KBM-7 (cell line): ENCODE measurements around the gene BPIFB2.
"Not testable (repeated sequence)": the region's sequence is repeated elsewhere in the genome, so short reads cannot be mapped to it uniquely, and the experiment has no call there.

Source experiments
- DNase-seq: peaks from one replicate; pipeline ENCODE4 v3.0.0-alpha.2; 2015
- in situ Hi-C: fragments of 300-500 bp; cut with MboI; formaldehyde crosslinking; loops from 2 replicates; pipeline ENCODE4 v1.14.3; 2020; ENCODE audit warnings: low sequenced_read_pairs, low pct_unique_long_range_greater_than_20kb, mixed read lengths

The BPIFB2 gene

DNA sequence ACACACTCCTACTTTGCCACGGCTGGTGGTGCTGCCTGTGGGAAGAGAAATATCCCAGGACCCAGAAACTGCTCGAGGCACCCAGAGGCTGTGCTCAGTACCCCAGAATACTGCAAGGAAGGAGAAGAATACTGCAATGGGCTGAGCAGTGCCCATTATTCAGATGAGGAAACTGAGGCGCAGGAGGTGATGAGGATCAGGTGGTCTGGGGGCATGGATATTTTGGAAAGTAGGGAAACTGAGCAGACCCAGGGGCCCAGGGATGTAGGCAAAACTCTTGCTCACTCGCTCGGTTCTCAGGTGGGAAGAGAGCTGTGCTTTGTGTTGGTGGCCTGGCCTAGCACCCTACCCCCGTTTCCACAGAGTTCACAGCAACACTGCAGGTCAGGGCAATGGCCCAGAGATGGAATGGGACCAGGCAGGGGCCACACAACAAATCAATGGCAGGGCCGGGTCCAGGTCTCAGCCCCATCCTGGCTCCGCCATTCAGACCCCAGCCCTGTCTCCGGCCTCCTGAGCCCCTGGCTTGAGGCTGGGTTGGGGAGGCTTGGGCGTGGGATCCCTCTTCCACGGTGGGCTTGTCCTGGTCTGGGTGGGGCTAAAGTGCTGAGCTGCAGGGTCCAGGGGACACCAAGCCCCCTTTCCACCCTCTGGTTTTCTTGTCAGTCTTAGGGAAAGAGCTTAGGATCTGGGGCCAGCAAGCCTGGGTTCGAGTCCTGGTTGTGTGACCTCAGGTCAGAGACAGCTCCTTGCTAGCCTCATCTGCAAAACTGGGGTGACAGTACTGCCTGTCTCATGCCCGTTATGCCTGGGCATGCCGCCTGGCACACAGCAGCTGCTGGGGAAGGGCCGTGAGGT, 37.2 kb upstream of the BPIFB2 start:
- in situ Hi-C loops = no loop called here
- DNase-seq = no peak

- DNase-seq = no peak
- in situ Hi-C loops = no loop called here
Measured at GRCh38 chr20:32970973-32971300, 36.6 kb upstream of the BPIFB2 start.

DNA sequence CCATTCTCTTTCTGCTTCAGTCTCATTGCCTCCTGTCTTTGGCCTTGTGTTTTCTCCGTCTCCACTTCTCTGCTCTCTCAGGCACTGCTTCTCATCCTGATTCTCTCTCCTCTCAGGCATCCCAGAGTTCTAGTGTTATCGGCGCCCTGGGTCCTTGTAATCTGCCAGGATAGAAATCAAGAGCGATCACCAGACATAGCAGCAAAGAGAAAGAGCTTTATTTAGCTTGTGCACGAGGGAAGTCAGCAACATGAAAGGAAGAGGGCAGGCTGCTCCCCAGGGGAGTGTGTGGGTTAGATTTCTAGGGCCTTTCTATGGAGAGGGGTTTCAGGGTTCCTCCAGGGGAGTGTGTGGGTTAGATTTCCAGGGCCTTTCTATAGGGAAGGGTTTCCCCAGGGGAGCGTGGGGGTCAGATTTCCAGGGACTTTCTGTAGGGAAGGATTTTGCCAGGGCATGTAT, 35.8 kb upstream of the BPIFB2 start:
- in situ Hi-C loops = no loop called here
- DNase-seq = no peak

- DNase-seq = peak; percentile 96
- in situ Hi-C loops = no loop called here
Measured at GRCh38 chr20:32972181-32973076, 35.1 kb upstream of the BPIFB2 start.

DNA sequence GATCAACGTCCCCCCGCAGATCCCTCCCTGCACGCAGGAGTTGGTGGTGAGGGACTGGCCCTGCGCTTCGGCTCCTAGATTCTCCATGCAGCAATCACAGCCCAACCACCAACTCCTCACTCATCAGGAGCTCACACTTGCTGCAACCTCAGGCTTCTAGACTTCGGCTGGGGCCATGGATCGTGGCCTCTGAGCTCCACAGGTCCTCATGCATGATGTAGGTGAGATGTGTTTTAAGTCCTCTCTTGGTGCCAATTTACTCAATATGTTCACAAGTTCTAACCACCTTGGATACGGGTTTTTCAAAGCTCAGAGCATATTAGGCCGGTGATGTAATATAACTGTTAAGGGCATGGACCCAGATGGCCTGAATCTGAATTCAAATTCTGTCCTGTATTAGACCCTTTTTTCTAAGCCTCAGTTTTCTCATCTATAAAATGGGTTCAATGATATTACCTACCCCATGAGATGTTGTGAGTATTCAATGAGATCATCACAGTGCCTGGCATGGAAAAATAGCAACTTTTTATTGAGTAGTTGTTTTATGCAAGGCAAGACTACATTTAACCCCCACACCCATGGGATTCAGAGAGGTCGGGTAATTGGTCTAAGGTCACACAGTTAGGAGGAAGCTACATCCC, 34.3 kb upstream of the BPIFB2 start:
- in situ Hi-C loops = no loop called here
- DNase-seq = no peak

DNA sequence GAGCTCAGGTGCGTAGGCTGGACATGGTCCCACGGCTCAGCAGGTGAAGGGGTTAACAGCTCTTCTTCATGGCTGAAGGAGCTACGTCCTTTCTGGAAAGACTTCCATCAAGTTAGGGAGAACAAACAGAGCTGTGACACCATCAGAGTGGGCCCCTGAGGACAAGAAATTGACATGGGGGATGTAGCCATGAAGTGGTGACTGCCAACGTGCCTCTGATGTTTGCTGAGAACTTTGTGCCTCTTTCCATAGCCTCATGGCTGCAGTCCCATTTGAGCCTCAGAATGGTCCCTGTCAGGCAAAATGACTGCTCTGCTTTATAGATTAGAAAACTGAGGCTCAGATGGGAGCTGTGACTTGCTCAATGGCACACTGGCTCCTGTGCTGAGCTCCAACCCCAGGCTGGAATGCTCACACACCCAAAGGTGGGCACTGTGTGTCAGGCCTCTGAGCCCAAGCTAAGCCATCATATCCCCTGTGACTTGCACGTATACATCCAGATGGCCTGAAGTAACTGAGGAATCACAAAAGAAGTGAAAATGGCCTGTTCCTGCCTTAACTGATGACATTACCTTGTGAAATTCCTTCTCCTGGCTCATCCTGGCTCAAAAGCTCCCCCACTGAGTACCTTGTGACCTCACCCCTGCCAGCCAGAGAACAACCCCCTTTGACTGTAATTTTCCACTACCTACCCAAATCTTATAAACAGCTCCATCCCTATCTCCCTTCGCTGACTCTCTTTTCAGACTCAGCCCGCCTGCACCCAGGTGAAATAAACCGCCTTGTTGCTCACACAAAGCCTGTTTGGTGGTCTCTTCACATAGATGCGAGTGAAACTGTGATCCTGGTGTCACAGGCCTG, 33.1 kb upstream of the BPIFB2 start:
- in situ Hi-C loops, DNase-seq: not testable (repeated sequence)

- in situ Hi-C loops, DNase-seq: not testable (repeated sequence)
Measured at GRCh38 chr20:32975121-32975520, 32.4 kb upstream of the BPIFB2 start.

GRCh38 chr20:32975698-32976674, 31.5 kb upstream of the BPIFB2 start:
- DNase-seq = no peak
- in situ Hi-C loops = no loop called here

- in situ Hi-C loops = no loop called here
- no peak for DNase-seq
Measured at GRCh38 chr20:32976746-32977145, 30.8 kb upstream of the BPIFB2 start.

DNA sequence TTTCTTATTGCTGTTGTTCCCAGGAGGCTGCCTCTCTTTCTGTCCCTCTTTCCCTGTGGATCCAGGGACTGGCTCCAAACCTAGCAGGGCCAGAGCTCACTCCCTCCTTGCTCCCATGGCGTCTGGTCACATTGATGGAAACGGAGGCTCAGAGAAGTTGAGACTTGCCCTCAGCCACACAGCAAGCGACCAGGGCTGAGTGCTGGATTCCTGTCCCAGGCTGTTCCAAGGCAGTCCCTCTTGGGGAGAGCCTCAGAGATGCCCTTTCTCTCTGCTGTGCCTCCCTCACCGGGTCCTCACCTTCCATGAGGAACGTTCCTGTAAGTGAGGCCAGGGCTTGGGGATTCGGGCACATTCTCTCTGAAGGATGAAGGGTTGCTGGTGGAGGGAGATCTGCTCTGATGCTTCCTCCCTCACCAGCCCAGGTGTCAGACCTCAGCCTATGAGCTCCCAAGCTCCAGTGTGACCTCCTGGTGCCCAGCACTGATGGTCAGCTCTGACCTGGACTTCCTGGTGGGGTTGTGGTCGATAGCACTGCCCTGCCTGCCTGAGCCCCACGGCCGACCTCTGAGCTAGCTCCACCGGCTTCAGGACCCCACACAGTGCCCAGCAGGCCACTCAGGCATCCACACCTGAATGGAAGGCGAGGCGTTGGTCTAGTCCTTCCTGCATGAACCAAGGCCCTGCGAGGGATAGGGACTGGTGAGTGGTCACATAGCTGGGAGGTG, 30.1 kb upstream of the BPIFB2 start:
- in situ Hi-C loops = no loop called here
- DNase-seq = no peak

- DNase-seq = no peak
- in situ Hi-C loops = no loop called here
Measured at GRCh38 chr20:32978009-32978335, 29.5 kb upstream of the BPIFB2 start.

DNA sequence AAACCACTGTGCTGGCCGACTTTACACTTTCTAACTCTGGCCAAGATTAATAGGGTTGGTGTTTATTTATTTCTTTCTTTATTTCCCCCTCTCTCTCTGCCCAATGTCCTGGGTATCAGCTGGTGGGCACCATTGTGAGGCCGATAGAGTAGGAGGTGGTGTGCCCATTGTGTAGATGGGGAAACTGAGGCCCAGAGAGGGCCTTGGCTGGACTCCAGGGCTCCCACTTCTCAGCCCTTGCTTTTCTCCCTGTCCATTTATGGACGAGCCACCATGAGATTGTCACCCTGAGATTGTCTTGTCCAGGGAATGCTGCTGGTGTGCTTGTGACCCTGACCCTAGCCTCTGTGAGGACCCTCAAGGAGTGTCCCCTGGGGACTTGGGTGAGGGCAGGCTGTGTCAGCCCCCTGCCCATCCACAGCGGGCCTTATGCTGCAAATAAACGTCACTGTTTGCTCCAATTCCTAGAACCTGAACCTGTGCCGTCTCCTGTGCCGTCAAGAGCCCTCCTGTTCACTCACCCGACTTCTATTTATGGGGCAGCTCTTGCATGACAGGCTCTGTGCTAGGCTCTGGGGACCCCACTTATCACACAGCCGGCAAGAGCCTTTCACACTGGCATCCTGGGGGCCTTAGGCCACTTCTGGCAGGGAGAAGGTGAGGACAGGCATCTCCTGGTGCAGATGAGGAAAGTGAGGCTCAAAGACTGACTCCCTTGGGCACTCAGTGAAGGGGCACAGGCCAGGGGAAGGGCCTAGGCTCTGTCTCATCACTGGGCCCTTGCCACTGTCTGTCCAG, 28.1 kb upstream of the BPIFB2 start:
- in situ Hi-C loops = no loop called here
- no peak for DNase-seq

DNA sequence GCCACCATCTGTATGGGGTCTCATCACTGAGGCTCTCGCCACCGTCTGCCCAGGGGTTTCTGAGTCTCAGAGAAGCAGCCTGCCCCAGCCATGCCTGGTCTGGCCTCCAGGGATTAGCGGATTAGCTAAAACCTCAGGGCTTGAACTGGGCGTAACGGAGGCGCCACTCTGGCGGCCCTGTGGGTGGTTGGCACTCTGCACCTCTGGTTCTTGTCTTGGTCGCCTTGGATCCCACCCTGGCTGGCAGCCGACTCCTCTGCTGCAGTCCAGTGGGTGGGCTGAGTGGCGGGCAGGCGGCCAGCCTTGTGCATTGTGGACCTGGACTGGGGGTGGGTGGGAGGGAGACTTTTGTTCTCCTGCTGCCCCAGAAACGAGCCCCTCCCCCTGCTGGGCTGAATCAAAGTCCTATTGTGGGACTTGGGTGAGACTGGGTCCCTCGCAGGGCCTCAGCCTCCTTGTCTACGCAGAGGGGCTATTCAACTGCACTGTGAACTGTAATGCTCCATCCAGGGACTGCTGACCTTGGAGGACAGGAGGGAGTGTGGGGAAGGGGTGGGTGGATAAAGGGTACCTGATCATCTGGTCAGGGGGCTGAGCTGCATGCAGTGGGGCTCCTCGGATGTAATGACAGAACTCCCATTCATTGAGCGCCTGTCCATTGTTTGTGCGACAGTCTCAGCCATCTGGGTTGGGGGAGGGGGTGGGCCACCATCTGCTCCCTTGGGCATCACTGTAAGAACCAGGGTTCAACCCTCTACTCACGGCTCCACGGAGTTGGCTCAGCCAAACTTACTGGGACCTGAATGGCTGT, 27.2 kb upstream of the BPIFB2 start:
- in situ Hi-C loops = no loop called here
- DNase-seq = no peak

GRCh38 chr20:32980990-32981389, 26.5 kb upstream of the BPIFB2 start:
- in situ Hi-C loops = no loop called here
- no peak for DNase-seq

DNA sequence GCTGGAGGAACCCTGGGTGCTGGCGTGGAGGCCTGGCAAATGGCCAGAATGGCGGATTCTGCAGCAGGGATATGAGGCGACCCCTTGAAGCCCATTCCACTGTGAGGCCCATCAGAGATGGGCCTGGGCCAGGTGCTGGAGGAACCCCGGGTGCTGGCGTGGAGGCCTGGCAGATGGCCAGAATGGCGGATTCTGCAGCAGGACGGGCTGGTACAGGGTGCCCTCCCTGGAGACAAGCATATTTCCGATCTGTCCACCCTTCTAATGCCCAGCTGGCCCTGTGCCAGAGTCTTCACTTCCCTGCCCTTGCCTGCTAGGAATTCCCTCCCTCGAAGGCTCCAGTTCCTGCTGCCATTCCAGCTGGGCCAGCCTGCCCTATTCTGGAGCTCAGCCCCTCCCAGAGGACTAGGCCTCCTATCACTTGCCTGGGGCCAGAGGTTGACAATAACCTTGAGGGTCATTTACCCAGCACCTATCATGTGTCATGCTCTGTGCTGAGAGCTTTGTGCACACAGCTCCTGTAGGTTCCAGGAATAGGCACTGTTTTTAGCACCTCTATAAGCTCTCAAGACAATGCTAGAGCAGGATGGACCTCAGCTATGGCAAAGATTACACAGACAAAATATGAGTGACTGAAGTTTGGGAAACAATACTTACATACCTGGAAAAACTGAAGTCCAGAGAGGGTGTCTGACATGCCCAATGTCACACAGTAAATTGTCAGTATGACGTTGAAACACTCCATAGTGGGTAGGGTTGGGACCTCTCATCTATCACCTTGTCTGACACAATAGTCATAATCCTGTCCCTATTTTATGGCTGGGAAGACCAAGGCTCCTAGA, 24.7 kb upstream of the BPIFB2 start:
- no peak for DNase-seq
- in situ Hi-C loops = no loop called here
